GM12872 (cell line): ENCODE measurements around the gene TRPM3.

ENCODE experiments used
- CTCF ChIP-seq: IDR thresholded peaks from 3 replicates; pipeline ENCODE4 v1.5.1; 2011; ENCODE audit warnings: low read depth, mild to moderate bottlenecking, low read length, moderate library complexity; ENCODE audit not compliant: insufficient read depth

TRPM3 gene

GRCh38 chr9:70490478-70490877 is 630.9 kb downstream of the TRPM3 start:
- no peak for TF ChIP-seq CTCF

- no peak for TF ChIP-seq CTCF
Observed at GRCh38 chr9:70488793-70489105, 632.7 kb downstream of the TRPM3 start.

DNA sequence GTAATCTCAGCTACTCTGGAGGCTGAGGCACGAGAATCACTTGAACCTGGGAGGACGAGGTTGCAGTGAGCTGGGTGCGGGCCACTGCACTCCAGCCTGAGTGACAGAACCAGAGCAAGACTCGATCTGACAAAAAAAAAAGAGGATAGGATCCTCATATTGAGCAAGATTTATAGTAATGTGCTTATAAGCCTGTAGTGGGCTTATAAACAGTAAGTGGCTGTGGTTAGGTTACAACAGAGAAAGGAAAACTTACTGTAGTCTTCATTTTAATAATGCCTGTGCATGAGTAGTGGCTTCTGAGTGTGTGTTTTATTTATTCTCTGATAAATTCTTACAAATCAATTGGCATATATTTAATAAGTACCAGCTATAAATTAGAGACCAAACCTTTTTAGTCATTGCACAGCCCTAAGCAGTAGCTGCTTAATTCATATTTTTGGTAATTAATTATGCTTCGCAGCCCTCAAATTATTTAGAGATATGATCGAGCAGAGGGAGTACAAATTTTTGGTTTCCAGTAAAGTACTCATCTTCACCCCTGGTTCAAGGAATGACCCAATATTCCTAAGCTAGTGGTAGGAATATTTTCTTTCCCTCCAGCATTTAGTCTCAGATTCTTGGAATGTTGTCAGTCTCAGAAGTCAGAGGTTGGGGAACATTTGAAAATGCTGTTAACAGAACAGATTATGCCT is 633.2 kb downstream of the TRPM3 start:
- TF ChIP-seq CTCF = no peak

DNA sequence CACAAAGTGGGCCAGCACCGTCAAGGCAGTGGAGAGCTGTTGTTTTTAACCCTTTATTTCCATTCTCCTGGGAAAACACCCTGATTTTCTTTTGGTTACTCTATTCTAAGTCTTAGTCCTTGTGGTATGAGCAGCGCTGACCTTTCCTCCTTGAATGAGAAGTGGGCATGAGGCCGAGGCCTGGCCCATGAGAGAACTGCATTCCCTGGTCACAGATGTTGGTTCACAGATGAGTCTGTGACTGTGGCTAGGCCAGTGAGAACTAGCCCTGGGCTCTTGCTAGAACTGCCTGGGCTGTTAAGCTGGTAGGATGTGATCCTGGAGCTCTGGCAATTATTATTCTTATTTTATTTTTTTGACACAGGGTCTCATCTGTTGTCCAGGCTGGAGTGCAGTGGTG is 635.3 kb downstream of the TRPM3 start:
- TF ChIP-seq CTCF = no peak

GRCh38 chr9:70485273-70485858 is 636.1 kb downstream of the TRPM3 start:
- no peak for TF ChIP-seq CTCF

GRCh38 chr9:70484232-70485130 is 636.9 kb downstream of the TRPM3 start:
- TF ChIP-seq CTCF = peak; percentile 73

- TF ChIP-seq CTCF = no peak
Observed at GRCh38 chr9:70481471-70481870, 640.0 kb downstream of the TRPM3 start.
